Liver (tissue), 9 donors: ENCODE data around the gene TTYH2. TPM values are rescaled to one million over a fixed set of nuclear protein-coding genes. Genes with fewer than 3 reads are reported as not detected.

ENCODE experiments used
- DNase-seq: peaks from one replicate; pipeline ENCODE4 v3.0.0-alpha.2; 2017; ENCODE audit warnings: low spot score
- H3K27ac ChIP-seq, 2 donors: one replicate each; pipeline ENCODE4 v1.7.0; 2013; ENCODE audit warnings: inconsistent platforms in 2 of 2, low read length in 2 of 2, control low read depth in 1 of 2, low read depth in 1 of 2, mild to moderate bottlenecking in 1 of 2
- H3K27me3 ChIP-seq, 4 donors: one replicate each; pipeline versions ENCODE4 v1.6.1 to v1.7.0; 2013; ENCODE audit warnings: low read length in 3 of 4, inconsistent platforms in 1 of 4, mild to moderate bottlenecking in 1 of 4, moderate library complexity in 1 of 4; ENCODE audit not compliant: control insufficient read depth in 4 of 4, insufficient read depth in 4 of 4
- H3K36me3 ChIP-seq, 4 donors: one replicate each; pipeline versions ENCODE4 v1.6.1 to v1.7.0; 2013; ENCODE audit warnings: low read length in 3 of 4, mild to moderate bottlenecking in 3 of 4, low read depth in 1 of 4, moderate library complexity in 1 of 4; ENCODE audit not compliant: control insufficient read depth in 4 of 4, insufficient read depth in 3 of 4
- H3K4me1 ChIP-seq, 4 donors: one replicate each; pipeline versions ENCODE4 v1.6.1 to v1.7.0; 2013; ENCODE audit warnings: low read length in 3 of 4, mild to moderate bottlenecking in 3 of 4, moderate library complexity in 1 of 4; ENCODE audit not compliant: control insufficient read depth in 4 of 4, insufficient read depth in 4 of 4
- H3K4me3 ChIP-seq, 3 donors: one replicate each; pipeline versions ENCODE4 v1.6.1 to v1.7.0; 2013; ENCODE audit warnings: low read length in 3 of 3, control low read depth in 1 of 3, low read depth in 1 of 3, mild to moderate bottlenecking in 1 of 3
- H3K9ac ChIP-seq, 2 donors: one replicate each; pipeline ENCODE4 v1.7.0; 2013; ENCODE audit warnings: low read length in 2 of 2, mild to moderate bottlenecking in 2 of 2, moderate library complexity in 2 of 2, control low read depth in 1 of 2, low read depth in 1 of 2
- H3K9me3 ChIP-seq, 4 donors: one replicate each; pipeline versions ENCODE4 v1.6.1 to v1.7.0; 2013; ENCODE audit warnings: low read length in 3 of 4; ENCODE audit not compliant: control insufficient read depth in 4 of 4
- ATF3 ChIP-seq: IDR thresholded peaks from 2 replicates; pipeline ENCODE4 v1.6.1; 2016; ENCODE audit warnings: antibody characterized with exemption
- EGR1 ChIP-seq, 2 donors: IDR thresholded peaks; 2 replicates each; pipeline ENCODE4 v1.6.1; 2016 to 2018; ENCODE audit warnings: antibody characterized with exemption in 2 of 2, low read depth in 2 of 2
- FOXA1 ChIP-seq: IDR thresholded peaks from 2 replicates; pipeline ENCODE4 v1.6.1; 2016; ENCODE audit warnings: antibody characterized with exemption
- REST ChIP-seq: IDR thresholded peaks from 2 replicates; pipeline ENCODE4 v1.6.1; 2016; ENCODE audit warnings: antibody characterized with exemption, mild to moderate bottlenecking
- RXRA ChIP-seq, 2 donors: IDR thresholded peaks; 2 replicates each; pipeline ENCODE4 v1.6.1; 2017 to 2018; ENCODE audit warnings: antibody characterized with exemption in 2 of 2, mild to moderate bottlenecking in 1 of 2
- SP1 ChIP-seq: IDR thresholded peaks from 2 replicates; pipeline ENCODE4 v1.6.1; 2018; ENCODE audit warnings: antibody characterized with exemption, mild to moderate bottlenecking
- YY1 ChIP-seq: IDR thresholded peaks from 2 replicates; pipeline ENCODE4 v1.6.1; 2016; ENCODE audit warnings: antibody characterized with exemption, mild to moderate bottlenecking
- WGBS: extraction: QIAGEN DNeasy Blood & Tissue Kit; methylation state at CpG from one replicate; pipeline ENCODE4 v1.1.7; 2013; 5-methylcytosine and 5-hydroxymethylcytosine counted together
- polyA plus RNA-seq, 2 donors: library from polyadenylated mRNA; stranded (reverse) in 1 of 2; unstranded in 1 of 2; fragments of 200-250 nt in 1 of 2; fragments of >200 nt in 1 of 2; fragmentation: Nextera tagmentation in 1 of 2; extraction: Ambion mirVana in 1 of 2; gene quantifications; one replicate each; pipeline versions ENCODE4 v1.2.1 to v1.2.3, GENCODE V29; 2013 to 2015
- total RNA-seq, 2 donors: library from RNA; depleted of rRNA; stranded (reverse); fragments of >200 nt; gene quantifications; one replicate each; pipeline ENCODE4 v1.2.3, GENCODE V29; 2014
- donor health status: healthy.
- donor health status: healthy.
- donor health status: healthy.
- donor health status: healthy.
- donor health status: healthy.

Gene TTYH2
- total and polyA plus RNA-seq, 4 donors: 0.40 to 2.4 (median 0.99) TPM

- H3K27ac ChIP-seq: no peak overlapping the region
- WGBS: 54% methylated on average over 10 of the region's 10 CpGs
- no peaks in the 10 kb centered on the region for H3K4me1 ChIP-seq
- DNase-seq: no peak
- no peaks in the 10 kb centered on the region for H3K27me3 ChIP-seq
- H3K36me3 ChIP-seq: no peaks in the 10 kb centered on the region
- H3K9me3 ChIP-seq: no peaks in the 10 kb centered on the region
- H3K9ac ChIP-seq: no peak overlapping the region
- TF ChIP-seq EGR1 (IDR thresholded peaks at IDR 0.05; ENCODE audit: low read depth in 2 of 2) (no peak), RXRA (IDR thresholded peaks at IDR 0.05) (no peak)
- H3K4me3 ChIP-seq: no peak overlapping the region
Observed at GRCh38 chr17:74239172-74239571, 25.8 kb downstream of the TTYH2 start.

- H3K27me3 ChIP-seq: no peaks in the 10 kb centered on the region
- H3K4me1 ChIP-seq: no peaks in the 10 kb centered on the region
- no peak for TF ChIP-seq ATF3
- TF ChIP-seq SP1: no peak
- no peak for TF ChIP-seq YY1
- no peak for TF ChIP-seq REST
- WGBS: 73% methylated on average over 11 of the region's 11 CpGs
- no peak overlapping the region for H3K27ac ChIP-seq
- H3K9me3 ChIP-seq: no peaks in the 10 kb centered on the region
- DNase-seq: no peak
- H3K36me3 ChIP-seq: no peaks in the 10 kb centered on the region
- H3K9ac ChIP-seq: no peak overlapping the region
- no peak overlapping the region for H3K4me3 ChIP-seq
Observed at GRCh38 chr17:74240618-74241205, 27.3 kb downstream of the TTYH2 start.

- Histone ChIP-seq H3K9me3 (no peaks in the 10 kb centered on the region), H3K27ac (no peak overlapping the region), H3K4me3 (no peak overlapping the region), H3K4me1 (no peaks in the 10 kb centered on the region), H3K9ac (no peak overlapping the region), H3K27me3 (no peaks in the 10 kb centered on the region), H3K36me3 (no peaks in the 10 kb centered on the region)
- TF ChIP-seq REST (no peak), FOXA1 (no peak)
- no peak for DNase-seq
- WGBS: 70% methylated on average over 10 of the region's 10 CpGs
Observed at GRCh38 chr17:74241431-74241830, 28.1 kb downstream of the TTYH2 start.
